ENCODE data around the gene HS1BP3.

Gene HS1BP3

DNA sequence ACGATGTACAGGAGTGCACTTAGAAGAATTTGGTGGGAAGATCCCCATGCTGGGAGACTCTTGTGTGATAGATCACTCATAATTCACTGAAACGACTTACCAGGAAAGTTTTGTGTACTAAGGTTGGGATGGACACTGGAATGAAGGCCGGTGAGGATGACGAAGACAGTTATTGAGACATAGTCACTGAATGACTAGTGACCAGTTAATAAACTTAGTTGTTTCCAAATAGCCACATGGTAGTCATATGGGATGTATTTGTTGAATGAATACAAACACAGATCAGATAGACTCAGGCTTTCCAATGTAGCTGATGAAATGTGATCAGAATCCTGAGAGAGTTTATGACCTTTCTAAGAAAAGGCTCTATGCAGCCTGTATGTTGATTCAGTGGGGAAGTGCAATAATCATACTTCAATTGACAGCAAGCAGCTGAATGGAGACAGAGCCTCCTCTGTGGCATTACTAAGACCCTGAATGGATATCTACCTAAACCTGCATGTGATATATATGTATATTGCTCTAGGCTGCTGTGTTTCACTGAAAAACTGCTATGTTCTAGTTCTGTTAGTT, 36.4 kb upstream of the HS1BP3 start:
- H3K4me1 ChIP-seq (ENCODE audit: low read depth, poor library complexity, severe bottlenecking): no peaks in the 10 kb centered on the region
- TF ChIP-seq, protein P1, sequence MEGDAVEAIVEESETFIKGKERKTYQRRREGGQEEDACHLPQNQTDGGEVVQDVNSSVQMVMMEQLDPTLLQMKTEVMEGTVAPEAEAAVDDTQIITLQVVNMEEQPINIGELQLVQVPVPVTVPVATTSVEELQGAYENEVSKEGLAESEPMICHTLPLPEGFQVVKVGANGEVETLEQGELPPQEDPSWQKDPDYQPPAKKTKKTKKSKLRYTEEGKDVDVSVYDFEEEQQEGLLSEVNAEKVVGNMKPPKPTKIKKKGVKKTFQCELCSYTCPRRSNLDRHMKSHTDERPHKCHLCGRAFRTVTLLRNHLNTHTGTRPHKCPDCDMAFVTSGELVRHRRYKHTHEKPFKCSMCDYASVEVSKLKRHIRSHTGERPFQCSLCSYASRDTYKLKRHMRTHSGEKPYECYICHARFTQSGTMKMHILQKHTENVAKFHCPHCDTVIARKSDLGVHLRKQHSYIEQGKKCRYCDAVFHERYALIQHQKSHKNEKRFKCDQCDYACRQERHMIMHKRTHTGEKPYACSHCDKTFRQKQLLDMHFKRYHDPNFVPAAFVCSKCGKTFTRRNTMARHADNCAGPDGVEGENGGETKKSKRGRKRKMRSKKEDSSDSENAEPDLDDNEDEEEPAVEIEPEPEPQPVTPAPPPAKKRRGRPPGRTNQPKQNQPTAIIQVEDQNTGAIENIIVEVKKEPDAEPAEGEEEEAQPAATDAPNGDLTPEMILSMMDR (conservative IDR thresholded peaks at IDR 0.05; ENCODE audit: low read depth, low read length): no peak
- no peaks in the 10 kb centered on the region for H3K36me3 ChIP-seq (ENCODE audit: insufficient read depth)
- no peaks in the 10 kb centered on the region for H3K79me2 ChIP-seq (ENCODE audit: insufficient read depth, low read depth)
- no peak overlapping the region for H3K27ac ChIP-seq
- H3K9ac ChIP-seq: no peak overlapping the region
- H3K4me3 ChIP-seq (IDR thresholded peaks at IDR 0.05; ENCODE audit: insufficient read depth, low read depth, low read length): no peak overlapping the region
- no peak overlapping the region for H2AFZ ChIP-seq (ENCODE audit: low read depth)
- H3K27me3 ChIP-seq (ENCODE audit: insufficient read depth, low read depth): no peaks in the 10 kb centered on the region
- no peaks in the 10 kb centered on the region for H4K20me1 ChIP-seq (ENCODE audit: insufficient read depth)
- H3K4me2 ChIP-seq: no peak overlapping the region

DNA sequence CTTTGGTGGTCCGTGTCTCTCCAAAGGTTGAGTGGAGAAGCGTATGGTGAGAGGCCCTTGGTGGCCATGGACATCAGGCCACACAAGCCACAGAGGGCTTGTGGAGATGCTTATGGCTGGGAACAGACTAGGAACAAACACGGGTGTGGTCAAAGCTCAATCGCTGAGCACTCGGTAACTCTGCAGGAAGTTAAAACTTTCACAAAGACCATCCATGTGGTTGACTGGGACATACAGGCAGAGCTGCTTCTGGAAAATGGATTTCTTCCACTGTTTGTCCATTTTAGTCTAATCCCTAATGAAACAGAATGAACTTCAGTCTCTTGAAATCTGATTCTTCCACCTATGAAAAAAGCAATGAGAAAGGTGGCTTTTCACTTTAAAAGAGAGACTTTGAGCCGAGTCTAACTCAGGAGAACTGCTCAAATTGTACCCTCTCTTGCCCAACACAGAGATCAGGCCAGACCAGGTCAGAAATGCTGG, 33.7 kb upstream of the HS1BP3 start:
- H4K20me1 ChIP-seq (ENCODE audit: insufficient read depth): no peaks in the 10 kb centered on the region
- TF ChIP-seq, protein P1 (conservative IDR thresholded peaks at IDR 0.05; ENCODE audit: low read depth, low read length): no peak
- no peak overlapping the region for H3K9ac ChIP-seq
- H3K79me2 ChIP-seq (ENCODE audit: insufficient read depth, low read depth): no peaks in the 10 kb centered on the region
- H3K4me2 ChIP-seq: no peak overlapping the region
- H3K4me1 ChIP-seq (ENCODE audit: low read depth, poor library complexity, severe bottlenecking): no peaks in the 10 kb centered on the region
- no peak overlapping the region for H2AFZ ChIP-seq (ENCODE audit: low read depth)
- no peaks in the 10 kb centered on the region for H3K27me3 ChIP-seq (ENCODE audit: insufficient read depth, low read depth)
- no peak overlapping the region for H3K4me3 ChIP-seq (IDR thresholded peaks at IDR 0.05; ENCODE audit: insufficient read depth, low read depth, low read length)
- H3K27ac ChIP-seq: no peak overlapping the region
- H3K36me3 ChIP-seq (ENCODE audit: insufficient read depth): no peaks in the 10 kb centered on the region

DNA sequence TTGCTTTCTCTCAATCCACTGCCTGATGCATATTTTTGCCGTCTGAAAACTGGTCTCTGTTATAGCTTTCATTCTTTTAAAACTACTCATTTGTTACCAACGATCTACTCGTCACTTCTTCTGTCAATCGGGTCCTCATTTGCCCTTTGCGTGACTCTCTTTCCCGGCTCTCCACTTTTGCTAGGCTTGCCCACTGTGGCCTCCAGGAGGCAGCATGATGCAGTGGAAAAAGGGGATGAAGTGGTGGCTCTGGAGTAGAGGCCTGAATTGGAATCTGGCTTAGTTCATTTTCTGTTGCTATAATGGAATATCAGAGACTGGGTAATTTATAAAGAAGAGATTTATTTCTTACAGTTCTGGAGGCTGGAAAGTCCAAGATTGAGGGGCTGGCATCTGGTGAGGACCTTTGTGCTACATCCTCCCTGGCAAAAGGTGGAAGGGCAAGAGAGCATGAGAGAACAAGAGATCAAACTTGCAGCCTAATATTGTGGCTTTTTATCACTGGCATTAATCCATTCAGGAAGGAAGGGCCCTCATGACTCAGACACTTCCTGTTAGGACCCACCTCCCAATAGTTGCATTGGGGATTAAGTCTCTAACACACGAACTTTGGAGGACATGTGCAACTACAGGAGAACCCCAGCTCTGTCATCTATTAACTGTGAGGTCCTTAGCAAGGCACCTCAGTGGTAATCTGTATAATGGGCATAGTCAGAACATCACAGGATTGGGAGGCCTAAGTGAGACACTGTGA, 31.4 kb upstream of the HS1BP3 start:
- TF ChIP-seq, protein P1 (conservative IDR thresholded peaks at IDR 0.05; ENCODE audit: low read depth, low read length): no peak; the same call in 1 of the 2 replicates

DNA sequence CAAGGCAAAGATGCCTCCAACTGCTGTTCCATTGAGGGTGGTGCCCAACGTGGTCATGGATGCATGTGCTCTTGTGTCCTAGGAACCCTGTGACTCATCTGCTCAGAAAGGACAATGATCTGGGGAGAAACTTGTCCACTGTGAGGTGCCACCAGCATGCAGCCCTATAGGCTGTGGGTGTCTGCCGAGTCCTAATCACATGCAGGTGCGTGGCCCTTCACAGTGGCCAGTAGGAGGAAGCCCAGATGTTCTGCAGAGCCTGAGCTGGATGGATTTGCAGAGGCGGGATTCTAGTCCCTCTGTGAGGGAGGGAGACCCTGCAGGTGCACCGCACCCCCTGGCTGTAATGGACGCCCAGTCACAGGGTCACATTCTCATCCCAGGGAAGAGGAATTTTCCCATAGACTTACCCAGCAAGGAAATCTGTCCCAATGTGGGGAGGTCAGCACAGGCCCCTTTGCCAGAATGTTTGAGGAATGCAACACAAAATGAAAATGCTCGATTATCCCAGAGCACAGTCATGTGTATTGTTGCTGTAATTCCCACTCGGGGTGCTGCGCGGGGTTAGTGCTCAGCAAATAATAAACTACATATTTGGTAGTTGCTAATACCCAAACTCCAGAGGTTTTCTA, 30.0 kb upstream of the HS1BP3 start:
- TF ChIP-seq, protein P1 (conservative IDR thresholded peaks at IDR 0.05; ENCODE audit: low read depth, low read length): no peak
- Histone ChIP-seq H3K4me3 (IDR thresholded peaks at IDR 0.05; ENCODE audit: insufficient read depth, low read depth, low read length) (no peak overlapping the region), H3K36me3 (ENCODE audit: insufficient read depth) (no peaks in the 10 kb centered on the region), H3K27ac (no peak overlapping the region), H3K79me2 (ENCODE audit: insufficient read depth, low read depth) (no peaks in the 10 kb centered on the region), H4K20me1 (ENCODE audit: insufficient read depth) (no peaks in the 10 kb centered on the region), H3K27me3 (ENCODE audit: insufficient read depth, low read depth) (no peaks in the 10 kb centered on the region), H3K4me2 (no peak overlapping the region), H2AFZ (ENCODE audit: low read depth) (no peak overlapping the region), H3K9ac (no peak overlapping the region), H3K4me1 (ENCODE audit: low read depth, poor library complexity, severe bottlenecking) (no peaks in the 10 kb centered on the region)

More for the DNA sequence above, 31.4 kb upstream of the HS1BP3 start:
- Histone ChIP-seq H3K27ac (no peak overlapping the region), H3K9ac (no peak overlapping the region), H2AFZ (ENCODE audit: low read depth) (no peak overlapping the region), H3K4me1 (ENCODE audit: low read depth, poor library complexity, severe bottlenecking) (no peaks in the 10 kb centered on the region), H4K20me1 (ENCODE audit: insufficient read depth) (no peaks in the 10 kb centered on the region), H3K4me2 (no peak overlapping the region), H3K27me3 (ENCODE audit: insufficient read depth, low read depth) (no peaks in the 10 kb centered on the region), H3K79me2 (ENCODE audit: insufficient read depth, low read depth) (no peaks in the 10 kb centered on the region), H3K36me3 (ENCODE audit: insufficient read depth) (no peaks in the 10 kb centered on the region), H3K4me3 (IDR thresholded peaks at IDR 0.05; ENCODE audit: insufficient read depth, low read depth, low read length) (no peak overlapping the region)

All from KMS-11 (cell line).